Bronchial epithelial cell (primary cell): Measurements from ENCODE around the gene KCTD5. TPM values are rescaled to one million over a fixed set of nuclear protein-coding genes. Genes with fewer than 3 reads are reported as not detected.
A peak's percentile ranks its signal among the peaks of the same experiment; 100 is the strongest.
"Not testable (repeated sequence)": the region's sequence is repeated elsewhere in the genome, so short reads cannot be mapped to it uniquely, and the experiment has no call there.

ENCODE experiments used
- DNase-seq: peaks from one replicate; pipeline ENCODE4 v3.0.0-alpha.2; 2010; ENCODE audit warnings: low read depth
- FAIRE-seq: peaks from 2 replicates; lab custom pipeline; 2011; peaks lifted over from hg19 to GRCh38; lab: Jason Lieb, UNC
- H3K27me3 ChIP-seq: 2 replicates; pipeline ENCODE4 v1.5.1; 2011; ENCODE audit warnings: low read length; ENCODE audit not compliant: control insufficient read depth, insufficient read depth
- H3K36me3 ChIP-seq: 2 replicates; pipeline ENCODE4 v1.5.1; 2011; ENCODE audit warnings: low read length; ENCODE audit not compliant: control insufficient read depth, insufficient read depth
- H3K4me3 ChIP-seq: 2 replicates; pipeline ENCODE4 v1.5.1; 2011; ENCODE audit warnings: mild to moderate bottlenecking, low read depth, low read length, control low read depth
- total RNA-seq: library from RNA; depleted of rRNA; stranded (reverse); fragments of >200 nt; gene quantifications from 2 replicates; pipeline ENCODE4 v1.2.1, GENCODE V29; 2014
- TF ChIP-seq, protein P1 (sequence below): IDR thresholded peaks from 2 replicates; pipeline ENCODE4 v1.5.1; 2011; ENCODE audit warnings: mild to moderate bottlenecking, moderate library complexity, low read length, control low read depth, inconsistent platforms; ENCODE audit not compliant: insufficient read depth, severe bottlenecking

KCTD5 gene
- total RNA-seq, 1 donor from 2014 or later = 28.4 TPM

DNA sequence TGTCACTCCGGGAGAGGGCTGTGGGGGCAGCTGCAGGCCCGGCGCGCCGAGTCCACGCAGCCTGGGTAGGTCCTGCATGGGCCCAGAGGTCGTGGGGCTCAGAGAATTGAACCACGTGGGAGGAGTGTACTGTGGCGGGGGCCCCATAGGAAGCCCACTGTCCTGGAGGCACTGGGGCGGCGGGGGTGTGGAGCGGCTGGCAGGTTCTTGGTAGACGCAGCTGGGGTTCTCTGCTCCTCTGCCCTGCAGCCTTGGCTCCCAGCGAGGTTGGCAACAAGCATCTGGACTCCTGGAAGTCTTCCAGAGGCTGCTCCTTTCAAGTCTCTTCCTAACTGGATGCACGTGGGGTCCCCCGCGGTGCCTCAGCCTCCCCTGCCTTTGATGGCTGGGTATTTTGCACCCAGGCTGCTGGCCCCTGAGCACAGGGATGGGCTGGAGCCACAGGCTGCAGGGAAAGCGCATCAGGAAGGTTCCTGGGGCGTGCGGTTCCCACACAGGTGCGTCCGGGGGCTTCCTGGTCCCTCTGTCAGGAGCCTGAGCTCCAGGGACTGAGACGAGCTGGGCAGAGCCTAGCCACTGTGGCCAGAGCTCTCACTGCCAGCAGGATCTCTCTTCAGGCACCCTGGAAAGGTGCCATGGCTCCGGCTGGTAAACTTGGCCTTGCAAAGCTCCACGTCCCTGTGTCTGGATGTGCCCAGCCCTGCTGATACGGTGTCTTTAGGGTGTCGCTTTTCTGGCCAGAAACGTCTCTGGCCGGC lies 9.3 kb downstream of the KCTD5 start:
- no peak overlapping the region for H3K4me3 ChIP-seq
- peaks cover 11% of the 10 kb centered on the region for H3K36me3 ChIP-seq
- FAIRE-seq = no peak
- DNase-seq = no peak
- H3K27me3 ChIP-seq = no peaks in the 10 kb centered on the region
- TF ChIP-seq, protein P1, sequence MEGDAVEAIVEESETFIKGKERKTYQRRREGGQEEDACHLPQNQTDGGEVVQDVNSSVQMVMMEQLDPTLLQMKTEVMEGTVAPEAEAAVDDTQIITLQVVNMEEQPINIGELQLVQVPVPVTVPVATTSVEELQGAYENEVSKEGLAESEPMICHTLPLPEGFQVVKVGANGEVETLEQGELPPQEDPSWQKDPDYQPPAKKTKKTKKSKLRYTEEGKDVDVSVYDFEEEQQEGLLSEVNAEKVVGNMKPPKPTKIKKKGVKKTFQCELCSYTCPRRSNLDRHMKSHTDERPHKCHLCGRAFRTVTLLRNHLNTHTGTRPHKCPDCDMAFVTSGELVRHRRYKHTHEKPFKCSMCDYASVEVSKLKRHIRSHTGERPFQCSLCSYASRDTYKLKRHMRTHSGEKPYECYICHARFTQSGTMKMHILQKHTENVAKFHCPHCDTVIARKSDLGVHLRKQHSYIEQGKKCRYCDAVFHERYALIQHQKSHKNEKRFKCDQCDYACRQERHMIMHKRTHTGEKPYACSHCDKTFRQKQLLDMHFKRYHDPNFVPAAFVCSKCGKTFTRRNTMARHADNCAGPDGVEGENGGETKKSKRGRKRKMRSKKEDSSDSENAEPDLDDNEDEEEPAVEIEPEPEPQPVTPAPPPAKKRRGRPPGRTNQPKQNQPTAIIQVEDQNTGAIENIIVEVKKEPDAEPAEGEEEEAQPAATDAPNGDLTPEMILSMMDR = no peak

DNA sequence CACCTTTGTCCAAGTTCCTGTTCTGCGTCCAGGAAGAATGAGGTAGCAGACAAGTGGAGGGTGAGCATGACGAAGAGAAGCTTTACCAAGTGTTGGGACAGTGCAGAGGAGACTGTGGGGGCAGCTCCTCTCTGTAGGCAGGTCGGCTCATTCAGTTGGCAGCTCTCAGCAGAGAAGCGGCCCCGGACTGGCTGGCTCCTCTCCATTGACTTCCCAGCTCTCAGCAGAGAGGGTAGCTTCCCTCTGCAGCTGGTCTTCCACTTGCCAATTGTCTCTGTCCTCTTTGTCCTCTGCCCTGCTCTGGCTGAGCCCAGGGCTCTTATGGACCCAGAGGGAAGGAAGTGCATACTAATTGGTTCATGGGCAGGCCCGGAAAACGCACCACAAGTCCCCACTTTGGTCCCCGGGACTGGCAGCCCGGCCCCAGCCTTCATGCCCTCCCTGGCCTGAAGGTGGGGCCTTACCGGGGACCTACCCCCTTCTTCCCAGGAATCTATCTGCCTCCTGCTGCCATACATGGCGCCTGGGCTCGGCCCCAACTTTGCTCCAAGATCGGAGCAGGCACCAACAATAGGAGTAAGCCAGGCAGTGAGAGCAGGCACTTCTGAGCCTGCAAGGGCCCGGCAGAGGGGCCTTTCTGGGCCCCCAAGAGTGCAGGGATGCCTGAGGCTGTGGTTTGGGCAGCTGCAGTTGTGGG lies 10.1 kb downstream of the KCTD5 start:
- Histone ChIP-seq H3K36me3 (peaks cover 14% of the 10 kb centered on the region), H3K27me3 (no peaks in the 10 kb centered on the region), H3K4me3 (no peak overlapping the region)
- FAIRE-seq (no peak), DNase-seq (no peak)
- TF ChIP-seq, protein P1 = no peak

DNA sequence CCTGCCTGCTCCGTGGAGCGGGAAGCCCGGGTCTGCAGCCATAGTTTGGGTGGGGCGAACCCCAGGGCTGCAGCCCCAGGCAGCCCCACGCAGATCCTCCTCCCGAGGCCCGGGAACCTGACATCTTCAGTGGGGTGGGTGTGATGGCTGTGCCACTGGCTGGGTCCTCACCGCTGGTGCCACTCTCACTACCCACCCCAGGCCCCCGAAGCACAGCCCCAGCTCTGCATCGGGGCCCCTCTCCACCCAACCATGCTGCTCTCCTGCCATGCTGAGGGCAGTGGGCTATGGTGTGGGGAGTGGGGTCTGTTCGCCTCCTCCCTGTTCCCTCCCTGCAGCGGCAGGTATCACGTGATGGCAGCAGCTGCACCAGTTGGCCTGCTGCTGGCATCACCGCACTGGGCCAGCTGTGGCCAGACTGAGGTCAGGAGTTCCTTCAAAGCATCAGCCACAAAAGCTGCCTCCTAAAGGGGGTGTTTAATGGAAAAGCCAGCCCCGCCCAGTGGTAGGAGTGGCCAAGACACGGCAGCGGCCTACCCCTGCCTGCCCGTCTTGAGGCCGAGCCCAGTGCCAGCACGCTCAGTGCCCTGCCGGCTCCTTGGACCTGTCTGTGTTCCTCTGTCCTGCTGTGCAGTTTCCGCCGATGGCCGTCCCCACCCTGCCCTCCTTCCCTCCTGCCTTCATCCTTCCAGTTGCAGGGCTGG lies 10.8 kb downstream of the KCTD5 start:
- H3K36me3 ChIP-seq = peaks cover 15% of the 10 kb centered on the region
- H3K4me3 ChIP-seq = no peak overlapping the region

DNA sequence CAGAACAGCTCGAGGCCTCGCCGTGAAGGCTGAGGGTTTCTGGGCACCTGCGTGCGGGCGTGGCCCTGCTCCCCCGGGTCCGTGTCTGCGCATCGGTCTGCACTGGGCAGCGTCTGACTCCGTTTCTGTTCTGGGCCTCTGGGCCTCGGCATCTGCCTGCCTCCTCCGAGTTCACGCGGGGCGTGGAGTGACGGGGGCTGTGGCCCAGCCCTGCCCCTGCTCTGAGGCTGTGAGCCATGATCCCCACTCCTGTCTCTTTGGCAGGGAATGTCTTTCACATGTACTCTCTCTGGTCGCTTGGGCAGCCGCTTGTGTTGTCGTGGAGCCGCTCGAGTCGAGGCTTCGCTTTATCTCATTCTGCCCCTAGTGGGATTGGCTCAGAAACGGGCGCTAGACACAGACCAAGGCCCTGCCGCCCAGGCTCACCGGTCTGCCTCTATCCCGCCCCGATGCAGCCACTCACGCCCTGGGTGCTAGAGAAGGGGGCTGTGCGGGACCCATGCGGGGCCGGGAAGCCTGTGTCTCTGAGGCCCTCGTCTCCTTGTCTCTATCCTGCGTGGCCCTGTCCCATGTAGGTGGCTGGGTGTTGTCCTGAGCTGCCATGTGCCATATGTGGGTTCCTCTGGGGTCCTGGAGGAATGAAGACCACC lies 14.4 kb downstream of the KCTD5 start:
- not testable (repeated sequence) for H3K27me3 ChIP-seq, H3K4me3 ChIP-seq, DNase-seq
- FAIRE-seq = peak; percentile 60
- peaks cover 25% of the 10 kb centered on the region for H3K36me3 ChIP-seq

More for the DNA sequence above, 10.8 kb downstream of the KCTD5 start:
- H3K27me3 ChIP-seq = no peaks in the 10 kb centered on the region
- FAIRE-seq (no peak), DNase-seq (no peak)
- TF ChIP-seq, protein P1 = no peak

DNA sequence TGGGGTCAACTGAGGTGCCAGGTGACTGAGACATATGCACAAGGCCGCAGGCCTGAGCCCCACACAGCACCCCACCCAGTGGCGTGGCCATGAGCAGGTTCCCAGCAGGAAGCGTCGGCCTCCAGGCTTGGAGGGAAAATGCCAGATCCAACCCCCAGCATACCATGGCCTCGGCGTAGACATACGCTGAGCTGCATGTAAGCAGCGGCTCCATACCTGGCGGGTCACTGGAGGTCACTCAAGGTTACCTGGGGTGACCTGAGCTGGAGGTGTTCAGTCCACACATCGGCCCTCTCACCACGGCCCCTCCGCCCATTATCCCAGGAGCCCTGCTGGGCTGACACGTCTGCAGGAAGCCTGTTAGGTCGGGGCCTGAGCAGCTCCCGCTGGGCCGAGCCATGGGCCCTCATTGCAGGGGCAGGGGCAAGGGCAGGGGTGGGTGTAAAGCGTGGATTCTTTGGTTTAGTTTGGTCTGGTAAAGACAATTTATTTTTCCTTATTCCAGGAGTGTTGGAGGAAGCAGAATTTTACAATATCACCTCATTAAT lies 15.2 kb downstream of the KCTD5 start:
- H3K27me3 ChIP-seq = no peaks in the 10 kb centered on the region
- TF ChIP-seq, protein P1 = no peak
- peaks cover 28% of the 10 kb centered on the region for H3K36me3 ChIP-seq
- FAIRE-seq (no peak), DNase-seq (no peak)
- no peak overlapping the region for H3K4me3 ChIP-seq
